ENCODE results near the gene DUXB.

The DUXB gene

GRCh38 chr16:75701361-75701760, at the start of gene DUXB:
Gene DUXB (minus strand): TSS chr16:75701461. CDS start chr16:75701418, 43 bp downstream.
- DNase-seq, result no peak

GRCh38 chr16:75750528-75750927, 49.3 kb upstream of the DUXB start:
- DNase-seq, result no peak

GRCh38 chr16:75746359-75746758, 45.1 kb upstream of the DUXB start:
- no peak for DNase-seq

GRCh38 chr16:75745823-75746222, 44.6 kb upstream of the DUXB start:
- no peak for DNase-seq

GRCh38 chr16:75745242-75745641, 44.0 kb upstream of the DUXB start:
- no peak for DNase-seq

GRCh38 chr16:75742424-75743047, 41.3 kb upstream of the DUXB start:
- no peak for DNase-seq

- no peak for DNase-seq
Measured at GRCh38 chr16:75733305-75734211, 32.3 kb upstream of the DUXB start.

GRCh38 chr16:75732871-75733270, 31.6 kb upstream of the DUXB start:
- DNase-seq, result no peak

GRCh38 chr16:75727221-75727620, 26.0 kb upstream of the DUXB start:
- no peak for DNase-seq

- no peak for DNase-seq
Measured at GRCh38 chr16:75726390-75726789, 25.1 kb upstream of the DUXB start, which contains the start of gene CPHXL. Gene CPHXL (minus strand): TSS chr16:75726490. CDS start chr16:75726442, 48 bp downstream.

- no peak for DNase-seq
Measured at GRCh38 chr16:75718452-75718851, 17.2 kb upstream of the DUXB start.

- no peak for DNase-seq
Measured at GRCh38 chr16:75714661-75715060, 13.4 kb upstream of the DUXB start.

- no peak for DNase-seq
Measured at GRCh38 chr16:75710344-75710743, 9.1 kb upstream of the DUXB start.

- DNase-seq, result no peak
Measured at GRCh38 chr16:75703306-75703705, 2.0 kb upstream of the DUXB start.

GRCh38 chr16:75702242-75702641, 981 bp upstream of the DUXB start:
- DNase-seq, result no peak

- no peak for DNase-seq
Measured at GRCh38 chr16:75697571-75697970, 3.7 kb downstream of the DUXB start.

GRCh38 chr16:75695708-75696107, 5.6 kb downstream of the DUXB start:
- DNase-seq, result no peak

- no peak for DNase-seq
Measured at GRCh38 chr16:75687361-75687760, 13.9 kb downstream of the DUXB start.

- no peak for DNase-seq
Measured at GRCh38 chr16:75682308-75682707, 19.0 kb downstream of the DUXB start.

GRCh38 chr16:75679366-75679765, 21.9 kb downstream of the DUXB start:
- DNase-seq, result no peak

GRCh38 chr16:75676909-75677308, 24.4 kb downstream of the DUXB start, which contains the start of gene CPHXL2:
Gene CPHXL2 (minus strand): TSS chr16:75677009. CDS start chr16:75676999, 10 bp downstream.
- no peak for DNase-seq

GRCh38 chr16:75667503-75667902, 33.8 kb downstream of the DUXB start:
- no peak for DNase-seq

- no peak for DNase-seq
Measured at GRCh38 chr16:75660726-75661302, 40.4 kb downstream of the DUXB start.

GRCh38 chr16:75660321-75660720, 40.9 kb downstream of the DUXB start:
- no peak for DNase-seq
